Measurements from ENCODE around the gene CPEB3.
"Not testable (repeated sequence)": the region's sequence is repeated elsewhere in the genome, so short reads cannot be mapped to it uniquely, and the experiment has no call there.

The CPEB3 gene

GRCh38 chr10:92047215-92047614 is 243.7 kb downstream of the CPEB3 start:
- TF ChIP-seq ZFX (IDR thresholded peaks at IDR 0.05; ENCODE audit: borderline replicate concordance) = no peak
- no peak for TF ChIP-seq CTCF (IDR thresholded peaks at IDR 0.05)
- no peak overlapping the region for H3K27ac ChIP-seq

- no peak overlapping the region for H3K27ac ChIP-seq
- TF ChIP-seq CTCF (IDR thresholded peaks at IDR 0.05) (no peak), ZFX (IDR thresholded peaks at IDR 0.05; ENCODE audit: borderline replicate concordance) (no peak)
These were observed 245.2 kb downstream of the CPEB3 start for GRCh38 chr10:92045641-92046106.

- no peak for TF ChIP-seq CTCF (IDR thresholded peaks at IDR 0.05)
- TF ChIP-seq ZFX (IDR thresholded peaks at IDR 0.05; ENCODE audit: borderline replicate concordance) = no peak
- H3K27ac ChIP-seq = no peak overlapping the region
These were observed 248.3 kb downstream of the CPEB3 start for GRCh38 chr10:92042541-92042940.

- TF ChIP-seq CTCF (IDR thresholded peaks at IDR 0.05) (no peak), ZFX (IDR thresholded peaks at IDR 0.05; ENCODE audit: borderline replicate concordance) (no peak)
- no peak overlapping the region for H3K27ac ChIP-seq
These were observed 251.9 kb downstream of the CPEB3 start for GRCh38 chr10:92038949-92039348.

- not testable (repeated sequence) for H3K27ac ChIP-seq
These were observed 257.8 kb downstream of the CPEB3 start for GRCh38 chr10:92033070-92033469.

GRCh38 chr10:92031580-92031979 is 259.3 kb downstream of the CPEB3 start:
- H3K27ac ChIP-seq = no peak overlapping the region
- TF ChIP-seq ZFX (IDR thresholded peaks at IDR 0.05; ENCODE audit: borderline replicate concordance) = no peak
- no peak for TF ChIP-seq CTCF (IDR thresholded peaks at IDR 0.05)

GRCh38 chr10:92027141-92027540 is 263.7 kb downstream of the CPEB3 start:
- H3K27ac ChIP-seq = no peak overlapping the region
- TF ChIP-seq CTCF (IDR thresholded peaks at IDR 0.05) (no peak), ZFX (IDR thresholded peaks at IDR 0.05; ENCODE audit: borderline replicate concordance) (no peak)

- H3K27ac ChIP-seq = not testable (repeated sequence)
These were observed 265.5 kb downstream of the CPEB3 start for GRCh38 chr10:92025340-92025739.
